Psoas muscle (tissue), 8 donors: ENCODE measurements around the gene ENTR1. TPM values are rescaled to one million over a fixed set of nuclear protein-coding genes. Genes with fewer than 3 reads are reported as not detected.

Experiments
- ATAC-seq, 4 donors: fragments of 200-7000 bp; cut with Tn5 transposase; one replicate each; pipeline ENCODE4 v1.9.1; 2020; ENCODE audit warnings: moderate library complexity in 3 of 4, mild to moderate bottlenecking in 2 of 4
- DNase-seq, 2 donors: peaks; one replicate each; pipeline ENCODE4 v3.0.0-alpha.2; 2020
- H3K27ac ChIP-seq: fragments of 200-600 bp; one replicate; pipeline ENCODE4 v1.8.0; 2022
- H3K27me3 ChIP-seq, 3 donors: fragments of 200-600 bp in 1 of 3; one replicate each; pipeline versions ENCODE4 v1.6.1 to v1.8.0; 2013 to 2022; ENCODE audit warnings: low read length in 2 of 3, mild to moderate bottlenecking in 2 of 3, moderate library complexity in 1 of 3; ENCODE audit not compliant: insufficient read depth in 3 of 3
- H3K36me3 ChIP-seq, 2 donors: fragments of 200-600 bp in 1 of 2; one replicate each; pipeline versions ENCODE4 v1.6.1 to v1.8.0; 2013 to 2022; ENCODE audit warnings: low read depth in 1 of 2, mild to moderate bottlenecking in 1 of 2, moderate library complexity in 1 of 2; ENCODE audit not compliant: insufficient read depth in 1 of 2
- H3K4me1 ChIP-seq: fragments of 200-600 bp; one replicate; pipeline ENCODE4 v1.8.0; 2022
- H3K4me3 ChIP-seq: fragments of 200-600 bp; one replicate; pipeline ENCODE4 v1.8.0; 2022; ENCODE audit warnings: mild to moderate bottlenecking
- H3K9me3 ChIP-seq: fragments of 200-600 bp; one replicate; pipeline ENCODE4 v1.8.0; 2022
- WGBS, 3 donors: extraction: QIAGEN DNeasy Blood & Tissue Kit; methylation state at CpG; one replicate each; pipeline versions ENCODE4 v1.1.6 to v1.1.7; 2013; 5-methylcytosine and 5-hydroxymethylcytosine counted together
- intact Hi-C, 2 donors: fragments of 100-400 bp; cut with DNase I; formaldehyde crosslinking; loops; one replicate each; pipeline versions ENCODE4 v1.11.0 to v1.14.2; 2022
- polyA plus RNA-seq, 3 donors: library from polyadenylated mRNA; stranded (reverse); fragments of 200-250 nt; gene quantifications; one replicate each; pipeline ENCODE4 v1.2.3, GENCODE V29; 2013
- total RNA-seq, 4 donors: library from RNA; stranded (reverse); fragmentation: NEBNext Ultra II Directional in 2 of 4; extraction: Animal tissue kit (Norgen Biotek cat#: 25700) in 2 of 4; gene quantifications; one replicate each; pipeline versions ENCODE4 v1.2.1 to v1.2.4, GENCODE V29; 2021 to 2023
- TF ChIP-seq, protein P1 (sequence below): fragments of 200-600 bp; IDR thresholded peaks from one replicate; pipeline ENCODE4 v1.8.0; 2022; ENCODE audit warnings: antibody characterized with exemption
- donor health status: healthy with polysubstance abuse.
- donor health status: DM: no; HTN: no; CAD: no; lungs with moderate emphysema.
- donor health status: Bipolar disorder and iron deficiency.
- donor health status: healthy.
- donor health status: DM: yes; HTN: yes; CAD: no.
- donor health status: DM: no; HTN: no; CAD: no.
- donor health status: DM: no; HTN: no; CAD: no.
- donor health status: DM: yes; HTN: yes; CAD: no.

The ENTR1 gene
- total and polyA plus RNA-seq, 7 donors = 16.0 to 53.0 (median 34.2) TPM

DNA sequence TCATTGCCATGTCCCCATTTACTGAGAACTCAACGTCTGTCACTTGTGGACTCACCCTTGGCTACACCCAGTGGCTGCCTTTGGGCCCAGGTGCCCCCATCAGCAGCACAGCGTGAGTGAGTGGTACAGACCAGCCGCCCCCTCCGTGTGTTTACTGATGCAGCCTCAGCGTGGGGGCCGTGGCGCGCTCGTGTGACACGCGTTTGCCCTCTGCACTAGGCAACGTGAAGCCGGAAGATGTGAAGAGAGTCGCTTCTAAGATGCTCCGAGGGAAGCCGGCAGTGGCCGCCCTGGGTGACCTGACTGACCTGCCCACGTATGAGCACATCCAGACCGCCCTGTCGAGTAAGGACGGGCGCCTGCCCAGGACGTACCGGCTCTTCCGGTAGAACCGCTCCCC lies 12.5 kb upstream of the ENTR1 start:
- no peak for DNase-seq
- ATAC-seq = no peak
- Histone ChIP-seq H3K36me3 (peaks cover 2 to 91% of the 10 kb centered on the region in 2 donors), H3K27ac (no peak overlapping the region), H3K4me3 (no peak overlapping the region), H3K4me1 (no peaks in the 10 kb centered on the region), H3K27me3 (no peaks in the 10 kb centered on the region), H3K9me3 (no peaks in the 10 kb centered on the region)
- intact Hi-C loops = no loop called here
- TF ChIP-seq, protein P1, sequence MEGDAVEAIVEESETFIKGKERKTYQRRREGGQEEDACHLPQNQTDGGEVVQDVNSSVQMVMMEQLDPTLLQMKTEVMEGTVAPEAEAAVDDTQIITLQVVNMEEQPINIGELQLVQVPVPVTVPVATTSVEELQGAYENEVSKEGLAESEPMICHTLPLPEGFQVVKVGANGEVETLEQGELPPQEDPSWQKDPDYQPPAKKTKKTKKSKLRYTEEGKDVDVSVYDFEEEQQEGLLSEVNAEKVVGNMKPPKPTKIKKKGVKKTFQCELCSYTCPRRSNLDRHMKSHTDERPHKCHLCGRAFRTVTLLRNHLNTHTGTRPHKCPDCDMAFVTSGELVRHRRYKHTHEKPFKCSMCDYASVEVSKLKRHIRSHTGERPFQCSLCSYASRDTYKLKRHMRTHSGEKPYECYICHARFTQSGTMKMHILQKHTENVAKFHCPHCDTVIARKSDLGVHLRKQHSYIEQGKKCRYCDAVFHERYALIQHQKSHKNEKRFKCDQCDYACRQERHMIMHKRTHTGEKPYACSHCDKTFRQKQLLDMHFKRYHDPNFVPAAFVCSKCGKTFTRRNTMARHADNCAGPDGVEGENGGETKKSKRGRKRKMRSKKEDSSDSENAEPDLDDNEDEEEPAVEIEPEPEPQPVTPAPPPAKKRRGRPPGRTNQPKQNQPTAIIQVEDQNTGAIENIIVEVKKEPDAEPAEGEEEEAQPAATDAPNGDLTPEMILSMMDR = no peak
- 93 to 96% (median 94%) methylated on average over 26 of the region's 26 CpGs for WGBS, 3 donors

- intact Hi-C loops = no loop called here
- ATAC-seq (no peak), DNase-seq (no peak)
- Histone ChIP-seq H3K36me3 (peaks cover 6 to 94% of the 10 kb centered on the region in 2 donors), H3K27me3 (no peaks in the 10 kb centered on the region), H3K27ac (no peak overlapping the region), H3K4me3 (no peak overlapping the region), H3K4me1 (no peaks in the 10 kb centered on the region), H3K9me3 (no peaks in the 10 kb centered on the region)
- TF ChIP-seq, protein P1 = no peak
- 85 to 92% (median 91%) methylated on average over 21 of the region's 21 CpGs for WGBS, 3 donors
These were observed 11.4 kb upstream of the ENTR1 start for GRCh38 chr9:136421791-136422190.

DNA sequence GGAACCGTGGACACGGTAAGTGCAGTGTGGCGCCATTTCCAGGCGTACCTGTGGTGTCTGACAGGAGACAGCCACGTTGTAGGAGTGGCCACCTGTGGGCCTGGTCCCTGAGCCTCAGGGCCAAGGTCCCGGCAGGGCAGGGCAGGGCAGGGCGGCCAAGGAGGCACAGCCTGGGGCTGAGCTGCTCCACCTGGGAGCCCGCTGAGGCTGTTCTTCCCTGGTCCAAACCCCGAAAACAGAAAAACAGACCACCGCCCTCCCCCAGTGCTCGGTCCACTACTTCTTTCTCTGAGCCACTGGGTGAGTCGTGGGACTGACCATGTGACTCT lies 8.6 kb upstream of the ENTR1 start:
- no peak overlapping the region for H3K27ac ChIP-seq
- intact Hi-C loops = no loop called here
- TF ChIP-seq, protein P1 = no peak
- WGBS, 3 donors = 91 to 94% (median 91%) methylated on average over 10 to 12 of the region's 12 CpGs
- peaks cover 6 to 100% of the 10 kb centered on the region in 2 donors for H3K36me3 ChIP-seq
- no peaks in the 10 kb centered on the region for H3K9me3 ChIP-seq
- no peak for ATAC-seq
- H3K27me3 ChIP-seq = no peaks in the 10 kb centered on the region
- no peak for DNase-seq
- H3K4me1 ChIP-seq = no peaks in the 10 kb centered on the region
- no peak overlapping the region for H3K4me3 ChIP-seq

DNA sequence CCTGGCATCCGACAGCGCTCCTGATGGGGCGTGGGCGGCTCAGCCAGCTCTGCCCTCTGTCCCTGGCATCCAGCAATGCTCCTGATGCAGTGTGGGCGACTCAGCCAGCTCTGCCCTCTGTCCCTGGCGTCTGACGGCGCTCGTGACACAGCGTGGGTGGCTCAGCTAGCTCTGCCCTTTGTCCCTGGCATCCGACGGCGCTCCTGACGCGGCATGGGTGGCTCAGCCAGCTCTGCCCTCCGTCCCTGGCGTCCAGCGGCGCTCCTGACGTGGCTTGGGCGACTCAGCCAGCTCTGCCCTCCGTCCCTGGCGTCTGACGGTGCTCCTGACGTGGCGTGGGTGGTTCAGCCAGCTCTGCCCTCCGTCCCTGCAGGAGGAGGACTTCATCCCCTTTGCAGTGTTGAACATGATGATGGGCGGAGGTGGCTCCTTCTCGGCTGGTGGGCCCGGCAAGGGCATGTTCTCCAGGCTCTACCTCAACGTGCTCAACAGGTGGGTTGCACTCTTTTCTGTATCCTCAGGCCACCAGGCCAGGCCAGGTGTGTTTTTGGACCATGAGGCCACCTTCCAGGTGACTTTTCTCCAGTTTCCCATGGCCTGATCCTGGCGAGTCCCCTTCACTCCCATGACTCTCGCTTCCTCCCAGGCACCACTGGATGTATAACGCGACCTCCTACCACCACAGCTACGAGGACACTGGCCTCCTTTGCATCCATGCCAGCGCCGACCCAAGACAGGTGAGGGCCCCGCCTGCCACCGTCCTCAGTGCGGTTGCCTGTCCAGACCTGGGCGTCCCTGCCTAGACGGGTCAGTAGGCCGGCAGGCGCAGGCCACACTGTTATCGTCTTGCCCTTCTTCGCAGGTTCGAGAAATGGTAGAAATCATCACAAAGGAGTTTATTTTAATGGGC lies 8.0 kb upstream of the ENTR1 start:
- Histone ChIP-seq H3K9me3 (no peaks in the 10 kb centered on the region), H3K27me3 (no peaks in the 10 kb centered on the region), H3K27ac (no peak overlapping the region), H3K36me3 (peaks cover 6 to 100% of the 10 kb centered on the region in 2 donors), H3K4me1 (no peaks in the 10 kb centered on the region), H3K4me3 (no peak overlapping the region)
- WGBS, 3 donors = 88 to 92% (median 90%) methylated on average over 48 of the region's 48 CpGs
- intact Hi-C loops = loop anchor here in 1 of 2 donors (1.0 kb wide), 1 partner anchor 30 kb away; no protein-coding TSS in a partner anchor
- TF ChIP-seq, protein P1 = no peak
- ATAC-seq (peak in 3 of 4 donors; percentile 7 to 14 (median 12)), DNase-seq (peak in 1 of 2 donors; percentile 47)
